MM.1S (cell line): ENCODE results near the gene PRM3.

ENCODE experiments used
- DNase-seq: peaks from one replicate; pipeline ENCODE4 v3.0.0-alpha.2; 2015
- H2AFZ ChIP-seq: fragments of 300-600 bp; sonication (generic); 2 replicates; pipeline ENCODE4 v1.6.0; 2016; ENCODE audit warnings: antibody characterized with exemption, low read length
- H3F3A ChIP-seq: fragments of 300-600 bp; sonication (generic); 2 replicates; pipeline ENCODE4 v1.6.1; 2016; ENCODE audit warnings: mild to moderate bottlenecking, antibody characterized with exemption, low read length, moderate library complexity, mixed read lengths; ENCODE audit not compliant: insufficient read depth
- H3K27ac ChIP-seq: fragments of 300-600 bp; sonication (generic); 2 replicates; pipeline ENCODE4 v1.5.1; 2016; ENCODE audit warnings: mild to moderate bottlenecking, low read length
- H3K27me3 ChIP-seq: fragments of 300-600 bp; sonication (generic); replicated peaks from 2 replicates; pipeline ENCODE4 v1.6.0; 2016; ENCODE audit warnings: low read length; ENCODE audit not compliant: insufficient read depth
- H3K36me3 ChIP-seq: fragments of 300-600 bp; sonication (generic); replicated peaks from 2 replicates; pipeline ENCODE4 v1.6.1; 2016; ENCODE audit warnings: mild to moderate bottlenecking, low read length, mixed read lengths; ENCODE audit not compliant: insufficient read depth
- H3K4me1 ChIP-seq: fragments of 300-600 bp; sonication (generic); 2 replicates; pipeline ENCODE4 v1.6.1; 2016; ENCODE audit warnings: low read length, mixed read lengths
- H3K4me2 ChIP-seq: fragments of 300-600 bp; sonication (generic); 2 replicates; pipeline ENCODE4 v1.6.0; 2016; ENCODE audit warnings: low read depth, low read length
- H3K4me3 ChIP-seq: fragments of 300-600 bp; sonication (generic); 2 replicates; pipeline ENCODE4 v1.5.1; 2016; ENCODE audit warnings: low read length, mixed read lengths
- H3K79me2 ChIP-seq: fragments of 300-600 bp; sonication (generic); 2 replicates; pipeline ENCODE4 v1.6.1; 2016; ENCODE audit warnings: mixed run types, low read length, mixed read lengths
- H3K9ac ChIP-seq: fragments of 300-600 bp; sonication (generic); 2 replicates; pipeline ENCODE4 v1.6.1; 2016; ENCODE audit warnings: low read length, mixed read lengths
- H3K9me2 ChIP-seq: fragments of 300-600 bp; sonication (generic); replicated peaks from 2 replicates; pipeline ENCODE4 v1.6.1; 2016; ENCODE audit warnings: mild to moderate bottlenecking, low read length, mixed read lengths; ENCODE audit not compliant: insufficient read depth
- H3K9me3 ChIP-seq: fragments of 300-600 bp; sonication (generic); replicated peaks from 2 replicates; pipeline ENCODE4 v1.6.1; 2016; ENCODE audit warnings: mild to moderate bottlenecking, low read length, mixed read lengths; ENCODE audit not compliant: insufficient read depth
- H4K20me1 ChIP-seq: fragments of 300-600 bp; sonication (generic); 2 replicates; pipeline ENCODE4 v1.6.1; 2016; ENCODE audit warnings: mild to moderate bottlenecking, low read length, moderate library complexity, mixed read lengths; ENCODE audit not compliant: insufficient read depth
- CTCF ChIP-seq: fragments of 300-600 bp; sonication (generic); IDR thresholded peaks from 2 replicates; pipeline ENCODE4 v1.5.1; 2016; ENCODE audit warnings: antibody characterized with exemption, low read length, mixed read lengths
- EZH2 ChIP-seq: fragments of 300-600 bp; sonication (generic); optimal IDR thresholded peaks from 2 replicates; pipeline ENCODE3; 2017; ENCODE audit warnings: low read depth, mild to moderate bottlenecking, antibody characterized with exemption, low read length, mixed read lengths
- EZH2phosphoT487 ChIP-seq: fragments of 300-600 bp; sonication (generic); IDR thresholded peaks from 2 replicates; pipeline ENCODE4 v1.6.1; 2018; ENCODE audit warnings: antibody characterized with exemption, low read length

The PRM3 gene

GRCh38 chr16:11255737-11256660 is 17.4 kb downstream of the PRM3 start, which contains the start of gene SOCS1:
SOCS1 (minus strand) TSS chr16:11256204; CDS start chr16:11255478, 726 bp downstream.
- peaks cover 4% of the 10 kb centered on the region for H3K79me2 ChIP-seq
- H3F3A ChIP-seq, result peaks cover 34% of the 10 kb centered on the region
- peak within 1 kb of the TSS; percentile 42 for H2AFZ ChIP-seq
- no peaks in the 10 kb centered on the region for H3K36me3 ChIP-seq
- DNase-seq, result peak; percentile 91
- H3K27me3 ChIP-seq, result no peaks in the 10 kb centered on the region
- peak within 1 kb of the TSS; percentile 87 for H3K4me3 ChIP-seq
- no peaks in the 10 kb centered on the region for H4K20me1 ChIP-seq
- peak within 1 kb of the TSS; percentile 95 for H3K9ac ChIP-seq
- peak within 1 kb of the TSS; percentile 90 for H3K27ac ChIP-seq
- H3K9me3 ChIP-seq, result no peaks in the 10 kb centered on the region
- TF ChIP-seq CTCF (peak; percentile 70), EZH2 (no peak)
- no peaks in the 10 kb centered on the region for H3K9me2 ChIP-seq
- peak within 1 kb of the TSS; percentile 99 for H3K4me2 ChIP-seq
- peaks cover 22% of the 10 kb centered on the region for H3K4me1 ChIP-seq

GRCh38 chr16:11254913-11255736 is 18.3 kb downstream of the PRM3 start:
- peaks cover 22% of the 10 kb centered on the region for H3K4me1 ChIP-seq
- peak; percentile 34 for DNase-seq
- H3K79me2 ChIP-seq, result peaks cover 4% of the 10 kb centered on the region
- no peak for TF ChIP-seq EZH2
- TF ChIP-seq EZH2phosphoT487, result no peak
- 0 out of 2 replicates have a peak, but pooled peaks have one; percentile 8 for TF ChIP-seq CTCF
- H3K4me2 ChIP-seq, result peak overlapping the region; percentile 82
- no peaks in the 10 kb centered on the region for H3K9me3 ChIP-seq
- peak overlapping the region; percentile 36; the same call in 1 of the 2 replicates for H3K27ac ChIP-seq
- H3K9me2 ChIP-seq, result no peaks in the 10 kb centered on the region
- H3K9ac ChIP-seq, result peak overlapping the region; percentile 62; the same call in 1 of the 2 replicates
- peak overlapping the region; percentile 79 for H3K4me3 ChIP-seq
- no peak overlapping the region for H2AFZ ChIP-seq
- H3K27me3 ChIP-seq, result no peaks in the 10 kb centered on the region
- H4K20me1 ChIP-seq, result no peaks in the 10 kb centered on the region
- H3K36me3 ChIP-seq, result no peaks in the 10 kb centered on the region
- peaks cover 34% of the 10 kb centered on the region for H3F3A ChIP-seq

- Histone ChIP-seq H3K27me3 (no peaks in the 10 kb centered on the region), H2AFZ (no peak overlapping the region), H3F3A (peaks cover 30% of the 10 kb centered on the region), H3K9ac (no peak overlapping the region), H3K4me1 (peaks cover 21% of the 10 kb centered on the region), H3K79me2 (peaks cover 4% of the 10 kb centered on the region), H3K4me2 (peak overlapping the region; percentile 82; the same call in 1 of the 2 replicates), H4K20me1 (no peaks in the 10 kb centered on the region), H3K36me3 (no peaks in the 10 kb centered on the region), H3K27ac (no peak overlapping the region), H3K9me2 (no peaks in the 10 kb centered on the region), H3K9me3 (no peaks in the 10 kb centered on the region), H3K4me3 (peak overlapping the region; percentile 79; the same call in 1 of the 2 replicates)
- TF ChIP-seq EZH2phosphoT487, result no peak
- no peak for TF ChIP-seq CTCF
- no peak for TF ChIP-seq EZH2
- DNase-seq, result no peak
Observed at GRCh38 chr16:11253995-11254912, 19.2 kb downstream of the PRM3 start.
